ENCODE measurements around the gene KRTAP10-5.
"Not testable (repeated sequence)": the region's sequence is repeated elsewhere in the genome, so short reads cannot be mapped to it uniquely, and the experiment has no call there.

KRTAP10-5 gene

GRCh38 chr21:44580231-44580821, at the start of gene KRTAP10-5:
Gene KRTAP10-5 (minus strand): TSS chr21:44580604. CDS start chr21:44580578, 26 bp downstream.
- DNase-seq, result not testable (repeated sequence)

DNA sequence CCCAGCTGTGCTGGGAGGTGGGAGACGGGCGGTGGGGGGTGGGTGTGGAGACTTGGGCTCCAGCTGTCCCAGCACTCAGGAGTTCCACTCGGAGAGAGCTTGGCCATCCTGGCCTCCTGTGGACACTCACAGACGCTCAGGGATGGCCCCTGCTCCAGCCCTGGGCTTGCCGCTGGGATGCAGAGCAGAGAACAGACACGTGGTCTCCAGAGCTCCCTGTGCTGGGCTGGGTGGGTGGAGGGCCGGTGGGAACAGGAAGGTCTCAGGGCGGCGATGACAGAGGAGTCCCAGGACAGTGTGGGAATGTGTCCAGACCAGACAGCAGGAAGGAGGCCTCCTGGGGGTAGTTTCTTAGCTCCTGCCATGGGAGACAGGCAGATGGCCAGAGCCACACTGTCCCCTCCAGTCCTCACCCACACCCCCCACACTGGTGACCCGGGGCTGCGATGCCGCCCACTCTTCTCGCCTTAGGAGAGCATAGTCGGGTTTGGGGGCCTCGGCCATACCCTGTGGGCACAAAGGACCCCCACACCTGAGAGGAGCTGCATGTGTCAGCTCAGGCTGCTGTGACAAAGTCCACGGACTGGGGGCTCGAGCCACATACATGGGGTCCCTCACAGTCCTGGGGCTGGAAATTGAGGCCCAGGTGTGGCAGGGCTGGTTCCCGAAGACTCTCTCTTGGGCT, 48.4 kb upstream of the KRTAP10-5 start:
- no peak for DNase-seq

DNA sequence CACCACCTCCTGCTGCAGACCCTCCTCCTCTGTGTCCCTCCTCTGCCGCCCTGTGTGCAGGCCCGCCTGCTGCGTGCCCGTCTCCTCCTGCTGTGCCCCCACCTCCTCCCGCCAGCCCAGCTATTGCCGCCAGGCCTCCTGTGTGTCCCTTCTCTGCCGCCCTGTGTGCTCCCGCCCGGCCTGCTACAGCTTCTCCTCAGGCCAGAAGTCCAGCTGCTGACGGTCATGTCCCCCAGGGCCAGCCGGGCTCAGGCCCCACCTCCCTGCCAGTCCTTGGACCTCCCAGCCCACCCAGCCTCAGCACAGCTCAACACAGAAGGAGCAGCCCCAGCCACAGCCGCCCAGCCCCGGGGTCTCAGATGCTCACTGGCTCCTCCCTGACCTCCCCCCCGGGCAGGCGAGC, 47.4 kb upstream of the KRTAP10-5 start:
- not testable (repeated sequence) for DNase-seq

DNA sequence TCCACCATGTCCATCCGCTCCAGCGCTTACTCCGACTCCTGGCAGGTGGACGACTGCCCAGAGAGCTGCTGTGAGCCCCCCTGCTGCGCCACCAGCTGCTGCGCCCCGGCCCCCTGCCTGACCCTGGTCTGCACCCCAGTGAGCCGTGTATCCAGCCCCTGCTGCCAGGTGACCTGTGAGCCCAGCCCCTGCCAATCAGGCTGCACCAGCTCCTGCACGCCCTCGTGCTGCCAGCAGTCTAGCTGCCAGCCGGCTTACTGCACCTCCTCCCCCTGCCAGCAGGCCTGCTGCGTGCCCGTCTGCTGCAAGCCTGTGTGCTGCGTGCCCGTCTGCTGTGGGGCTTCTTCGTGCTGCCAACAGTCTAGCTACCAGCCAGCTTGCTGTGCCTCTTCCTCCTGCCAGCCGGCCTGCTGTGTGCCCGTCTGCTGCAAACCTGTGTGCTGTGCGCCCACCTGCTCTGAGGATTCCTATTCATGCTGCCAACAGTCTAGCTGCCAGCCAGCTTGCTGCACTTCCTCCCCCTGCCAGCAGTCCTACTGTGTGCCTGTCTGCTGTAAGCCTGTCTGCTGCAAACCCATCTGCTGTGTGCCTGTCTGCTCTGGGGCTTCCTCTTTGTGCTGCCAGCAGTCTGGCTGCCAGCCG, 46.9 kb upstream of the KRTAP10-5 start:
- DNase-seq, result not testable (repeated sequence)

GRCh38 chr21:44626673-44627143, 46.3 kb upstream of the KRTAP10-5 start, which contains the start of gene KRTAP10-9:
Gene KRTAP10-9 (plus strand): TSS chr21:44627093. CDS start chr21:44627172, 79 bp downstream.
- no peak for DNase-seq

GRCh38 chr21:44626262-44626661, 45.9 kb upstream of the KRTAP10-5 start:
- DNase-seq, result no peak

GRCh38 chr21:44625756-44626155, 45.4 kb upstream of the KRTAP10-5 start:
- DNase-seq, result no peak

GRCh38 chr21:44623575-44623974, 43.2 kb upstream of the KRTAP10-5 start:
- no peak for DNase-seq

DNA sequence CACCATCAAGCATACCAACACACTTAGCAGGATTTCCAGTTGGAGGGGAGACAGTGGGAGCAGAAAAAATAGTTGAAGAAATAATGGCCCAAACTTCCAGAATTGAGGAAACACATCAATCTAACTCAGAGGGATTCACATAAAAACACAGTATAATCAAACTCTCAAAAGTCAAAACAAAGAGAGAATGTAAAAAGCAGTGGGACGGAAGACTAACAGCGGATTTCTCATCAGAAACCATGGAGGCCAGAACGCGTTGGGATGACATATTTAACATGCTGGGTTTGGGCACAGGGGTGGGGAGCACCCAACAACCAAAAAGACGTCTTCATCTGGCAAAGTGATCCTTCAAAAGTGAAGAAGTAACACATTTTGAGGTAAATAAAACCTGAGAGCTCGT, 39.5 kb upstream of the KRTAP10-5 start:
- no peak for DNase-seq

DNA sequence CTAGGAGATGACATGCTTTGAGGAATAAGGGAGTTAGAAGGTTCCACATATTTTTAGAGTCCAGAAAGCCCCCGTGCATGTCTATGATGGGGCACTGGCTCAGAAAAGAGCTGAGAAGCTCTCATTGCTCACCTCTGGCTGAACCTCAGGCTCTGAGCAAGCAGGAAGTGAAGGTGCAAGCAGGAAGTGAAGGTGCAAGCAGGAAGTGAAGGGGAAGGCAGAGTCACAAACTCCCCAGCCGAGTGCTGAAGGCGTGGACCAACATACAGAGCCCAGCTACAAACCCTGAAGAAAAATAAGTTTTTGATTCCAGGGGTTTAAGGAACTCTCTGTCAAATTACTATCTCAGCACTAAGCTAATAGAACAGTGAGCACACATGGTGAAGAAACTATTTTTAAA, 38.5 kb upstream of the KRTAP10-5 start:
- DNase-seq, result peak; percentile 37 to 50

DNA sequence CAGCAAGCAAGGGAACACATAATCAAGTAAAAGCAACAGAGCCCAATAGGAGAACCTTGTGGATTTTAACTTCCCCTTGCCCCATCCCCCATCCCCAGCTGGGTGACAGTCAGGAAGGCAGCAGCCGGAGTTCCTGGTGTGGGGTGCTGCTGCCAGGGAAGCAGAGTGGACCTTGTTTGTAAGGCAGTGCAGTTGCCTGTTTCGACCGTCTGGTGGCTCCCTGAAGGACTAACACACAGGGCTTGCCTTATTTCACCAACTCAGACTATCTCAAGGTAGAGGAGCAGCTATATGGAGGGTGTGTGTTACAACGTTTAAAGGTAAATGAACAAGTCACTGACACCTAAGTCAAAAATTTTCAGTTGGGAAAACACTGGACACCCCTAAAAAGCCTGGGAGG, 38.1 kb upstream of the KRTAP10-5 start:
- DNase-seq, result peak; percentile 16 to 22

DNA sequence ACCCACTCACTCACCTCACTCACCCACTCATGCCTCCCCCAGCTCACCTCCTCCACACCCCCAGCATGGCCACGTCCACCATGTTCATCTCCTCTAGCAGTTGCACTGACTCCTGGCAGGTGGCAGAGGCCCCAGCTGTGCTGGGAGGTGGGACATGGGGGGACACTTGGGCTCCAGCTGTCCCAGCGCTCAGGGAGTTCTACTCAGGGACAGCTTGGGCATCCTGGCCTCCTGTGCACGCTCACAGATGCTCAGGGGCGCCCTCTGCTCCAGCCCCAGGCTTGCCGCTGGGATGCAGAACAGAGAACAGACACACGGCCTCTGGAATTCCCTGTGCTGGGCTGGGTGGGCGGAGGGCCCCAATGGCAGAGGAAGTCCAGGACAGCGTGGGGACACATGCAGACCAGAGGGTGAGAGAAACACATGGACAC, 36.7 kb upstream of the KRTAP10-5 start:
- no peak for DNase-seq

DNA sequence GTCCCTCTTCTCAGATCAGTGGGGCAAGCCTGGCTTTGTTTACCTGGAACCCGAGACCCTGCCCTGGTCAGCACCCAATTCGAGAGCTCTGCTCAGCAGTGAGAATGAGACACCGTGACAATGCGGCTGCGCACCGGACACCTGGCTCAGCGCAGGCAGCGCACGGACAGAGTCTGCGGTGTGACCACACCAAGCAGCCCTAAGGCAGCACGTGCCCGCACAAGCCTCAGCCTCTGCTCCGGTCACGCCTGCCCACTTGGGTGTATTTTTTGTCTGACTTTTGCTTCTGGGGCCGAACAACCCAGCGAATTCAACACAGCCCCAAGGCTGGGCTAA, 36.2 kb upstream of the KRTAP10-5 start:
- no peak for DNase-seq

- no peak for DNase-seq
Measured at GRCh38 chr21:44615911-44616590, 35.6 kb upstream of the KRTAP10-5 start.

DNA sequence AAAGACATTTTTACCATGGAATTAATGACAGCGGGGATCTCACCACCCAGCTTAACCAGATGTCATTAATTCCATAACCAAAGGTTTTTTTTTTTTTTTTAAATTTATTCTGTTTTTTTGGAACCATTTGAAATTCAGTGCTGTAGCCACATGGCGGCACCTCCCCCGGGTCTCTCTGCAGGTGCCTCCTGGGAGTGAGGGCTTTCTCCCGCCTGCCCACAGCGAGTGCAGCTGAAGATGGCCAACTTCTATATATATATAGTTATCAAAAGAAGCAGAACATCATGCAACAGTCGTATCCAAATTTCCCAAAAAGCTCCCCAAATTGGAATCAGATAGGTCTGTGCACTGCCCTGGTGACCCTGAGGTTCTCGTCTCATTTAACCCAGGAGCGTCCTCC, 35.1 kb upstream of the KRTAP10-5 start:
- DNase-seq, result no peak

GRCh38 chr21:44614961-44615391, 34.6 kb upstream of the KRTAP10-5 start:
- DNase-seq, result no peak

DNA sequence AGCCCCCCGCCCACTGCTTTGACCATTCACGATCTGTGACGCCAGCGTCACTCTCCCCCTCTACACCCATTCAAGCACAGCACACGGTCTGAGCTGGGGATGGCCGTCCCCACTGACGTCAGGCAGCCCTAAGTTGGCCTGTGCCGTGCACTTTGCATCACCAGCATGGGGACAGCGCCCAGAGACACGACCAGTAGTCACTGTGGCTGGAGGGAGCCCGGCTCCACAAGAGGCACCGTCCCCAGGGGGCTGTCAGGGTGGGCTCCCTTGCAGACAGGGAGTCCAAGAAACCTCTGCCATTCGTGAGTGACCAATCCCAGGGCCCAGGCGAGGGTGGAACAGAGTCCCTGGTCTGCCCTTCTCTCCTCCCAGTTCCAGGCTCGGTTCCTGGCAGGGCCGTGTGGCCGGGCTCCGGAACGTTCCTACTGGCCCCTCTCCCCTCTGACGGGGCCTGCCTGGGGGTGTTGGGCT, 33.8 kb upstream of the KRTAP10-5 start:
- no peak for DNase-seq

DNA sequence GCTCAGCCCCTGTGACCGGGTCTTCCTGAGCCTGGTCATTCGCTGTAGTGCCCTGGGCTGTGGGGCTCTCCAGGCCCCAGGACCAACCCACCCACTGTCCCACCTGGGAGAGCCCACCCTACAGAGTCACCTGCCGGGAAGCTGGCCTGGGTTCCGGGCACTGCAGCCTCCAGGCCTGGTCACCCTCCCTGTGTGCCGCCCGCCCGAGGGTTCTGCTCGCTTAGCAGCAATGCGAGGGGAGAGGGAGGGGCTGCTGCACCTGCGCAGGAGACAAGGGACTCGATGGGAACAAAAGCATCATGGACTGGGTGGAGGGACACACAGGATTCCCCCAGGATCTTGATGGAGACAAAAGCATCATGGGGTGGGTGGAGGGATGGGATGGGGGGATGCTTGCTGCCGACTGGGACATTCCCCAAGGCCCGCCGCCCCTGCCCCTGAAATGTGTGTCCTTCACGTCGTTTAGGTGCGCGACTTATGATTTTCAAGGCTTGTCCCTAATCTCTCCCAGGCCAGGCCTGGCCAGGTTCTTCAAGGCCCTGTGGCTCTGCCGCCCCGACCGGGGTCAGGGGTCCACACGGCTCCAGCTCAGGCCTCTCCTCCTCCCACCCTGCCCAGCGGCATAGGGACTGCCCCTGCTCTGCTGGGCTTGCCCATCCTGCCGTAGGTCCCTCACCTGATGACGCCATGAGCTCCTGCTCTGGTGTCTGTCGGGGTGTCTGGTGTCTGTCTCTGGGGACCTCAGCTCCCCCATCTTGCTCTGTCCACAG, 33.2 kb upstream of the KRTAP10-5 start:
- DNase-seq, result no peak

GRCh38 chr21:44612669-44613229, 32.3 kb upstream of the KRTAP10-5 start:
- no peak for DNase-seq

DNA sequence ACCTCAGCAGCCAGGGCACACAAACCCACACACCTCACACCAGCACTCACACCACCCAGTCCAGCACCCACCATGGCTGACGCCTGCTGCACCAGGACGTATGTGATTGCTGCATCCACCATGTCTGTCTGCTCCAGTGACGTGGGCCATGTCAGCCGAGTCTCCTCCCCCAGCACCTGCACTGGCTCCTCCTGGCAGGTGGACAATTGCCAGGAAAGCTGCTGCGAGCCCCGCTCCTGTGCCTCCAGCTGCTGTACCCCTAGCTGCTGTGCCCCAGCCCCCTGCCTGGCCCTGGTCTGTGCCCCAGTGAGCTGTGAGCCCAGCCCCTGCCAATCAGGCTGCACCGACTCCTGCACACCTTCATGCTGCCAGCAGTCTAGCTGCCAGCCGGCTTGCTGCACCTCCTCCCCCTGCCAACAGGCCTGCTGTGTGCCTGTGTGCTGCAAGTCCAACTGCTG, 31.7 kb upstream of the KRTAP10-5 start, which contains the start of gene KRTAP10-8:
Gene KRTAP10-8 (plus strand): TSS at position 51 of the 458 bp plus-strand sequence. CDS start 22 bp downstream, at position 73.
- DNase-seq, result no peak

DNA sequence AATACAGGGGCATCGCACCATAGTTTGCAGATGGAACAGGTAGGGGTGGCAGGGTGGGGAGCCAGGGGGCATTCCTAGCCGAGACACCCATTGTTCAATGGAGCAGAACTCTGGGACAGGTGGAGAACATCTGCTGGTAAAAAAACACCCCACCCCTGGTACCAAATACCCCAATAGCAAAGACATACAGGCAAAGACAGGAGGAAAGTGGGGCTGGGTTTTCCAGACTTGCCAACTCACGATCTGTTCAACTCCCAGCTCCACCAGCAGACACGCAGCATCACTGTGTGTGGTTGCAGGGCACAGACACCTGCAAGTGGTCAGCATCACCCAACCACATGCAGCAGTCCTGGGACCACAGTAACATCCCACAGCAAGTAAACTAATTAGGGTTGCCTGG, 31.1 kb upstream of the KRTAP10-5 start:
- no peak for DNase-seq
